GM19240 (cell line): ENCODE results near the gene TPK1.
"Not testable (repeated sequence)": the region's sequence is repeated elsewhere in the genome, so short reads cannot be mapped to it uniquely, and the experiment has no call there.

Source experiments
- DNase-seq: peaks from one replicate; pipeline ENCODE4 v3.0.0; 2011; ENCODE audit warnings: low spot score; ENCODE audit not compliant: insufficient read length

The TPK1 gene

GRCh38 chr7:144777889-144778288, 58.0 kb downstream of the TPK1 start:
- DNase-seq = not testable (repeated sequence)

GRCh38 chr7:144777005-144777839, 58.6 kb downstream of the TPK1 start:
- no peak for DNase-seq

- no peak for DNase-seq
Observed at GRCh38 chr7:144776447-144776846, 59.4 kb downstream of the TPK1 start.

- DNase-seq = no peak
Observed at GRCh38 chr7:144775749-144776148, 60.1 kb downstream of the TPK1 start.

- no peak for DNase-seq
Observed at GRCh38 chr7:144771927-144772326, 63.9 kb downstream of the TPK1 start.

- DNase-seq = no peak
Observed at GRCh38 chr7:144771174-144771573, 64.7 kb downstream of the TPK1 start.

GRCh38 chr7:144769352-144769751, 66.5 kb downstream of the TPK1 start:
- no peak for DNase-seq

GRCh38 chr7:144768633-144769032, 67.2 kb downstream of the TPK1 start:
- no peak for DNase-seq

GRCh38 chr7:144763291-144763690, 72.6 kb downstream of the TPK1 start:
- DNase-seq = no peak

GRCh38 chr7:144762853-144763252, 73.0 kb downstream of the TPK1 start:
- DNase-seq = no peak

- DNase-seq = no peak
Observed at GRCh38 chr7:144761493-144761892, 74.4 kb downstream of the TPK1 start.

- no peak for DNase-seq
Observed at GRCh38 chr7:144759653-144760052, 76.2 kb downstream of the TPK1 start.

- no peak for DNase-seq
Observed at GRCh38 chr7:144747936-144748335, 87.9 kb downstream of the TPK1 start.

GRCh38 chr7:144738708-144739314, 97.0 kb downstream of the TPK1 start:
- DNase-seq = no peak

- DNase-seq = no peak
Observed at GRCh38 chr7:144738146-144738545, 97.7 kb downstream of the TPK1 start.

GRCh38 chr7:144736880-144737493, 98.9 kb downstream of the TPK1 start:
- no peak for DNase-seq

- DNase-seq = no peak
Observed at GRCh38 chr7:144735505-144736276, 100.2 kb downstream of the TPK1 start.

GRCh38 chr7:144731661-144732351, 104.0 kb downstream of the TPK1 start:
- DNase-seq = no peak

- DNase-seq = no peak
Observed at GRCh38 chr7:144730224-144730623, 105.6 kb downstream of the TPK1 start.

GRCh38 chr7:144729226-144729625, 106.6 kb downstream of the TPK1 start:
- no peak for DNase-seq

- DNase-seq = no peak
Observed at GRCh38 chr7:144728551-144728950, 107.3 kb downstream of the TPK1 start.
